ENCODE measurements around the gene C16orf54. TPM values are rescaled to one million over a fixed set of nuclear protein-coding genes. Genes with fewer than 3 reads are reported as not detected.
"Not testable (repeated sequence)": the region's sequence is repeated elsewhere in the genome, so short reads cannot be mapped to it uniquely, and the experiment has no call there.

Gene C16orf54
- total RNA-seq, 1 donor from 2014 or later = not detected

- no peak for TF ChIP-seq CTCF (conservative IDR thresholded peaks at IDR 0.05; ENCODE audit: low read depth, low read length)
- DNase-seq (ENCODE audit: low read depth) = no peak
- no peak overlapping the region for H3K4me3 ChIP-seq (ENCODE audit: low read depth, low read length)
These were observed 9.7 kb downstream of the C16orf54 start for GRCh38 chr16:29736112-29736511.

GRCh38 chr16:29734786-29735185 lies 11.0 kb downstream of the C16orf54 start:
- H3K4me3 ChIP-seq (ENCODE audit: low read depth, low read length) = no peak overlapping the region
- no peak for DNase-seq (ENCODE audit: low read depth)
- TF ChIP-seq CTCF (conservative IDR thresholded peaks at IDR 0.05; ENCODE audit: low read depth, low read length) = no peak

GRCh38 chr16:29731768-29732601 lies 13.8 kb downstream of the C16orf54 start:
- not testable (repeated sequence) for DNase-seq (ENCODE audit: low read depth); H3K4me3 ChIP-seq (ENCODE audit: low read depth, low read length)

- no peak for TF ChIP-seq CTCF (conservative IDR thresholded peaks at IDR 0.05; ENCODE audit: low read depth, low read length)
- DNase-seq (ENCODE audit: low read depth) = no peak
- H3K4me3 ChIP-seq (ENCODE audit: low read depth, low read length) = no peak overlapping the region
These were observed 15.1 kb downstream of the C16orf54 start for GRCh38 chr16:29730649-29731048.

GRCh38 chr16:29729116-29729521 lies 16.7 kb downstream of the C16orf54 start:
- DNase-seq (ENCODE audit: low read depth) = no peak
- peak; percentile 74 for TF ChIP-seq CTCF (conservative IDR thresholded peaks at IDR 0.05; ENCODE audit: low read depth, low read length)
- no peak overlapping the region for H3K4me3 ChIP-seq (ENCODE audit: low read depth, low read length)

- no peak overlapping the region for H3K4me3 ChIP-seq (ENCODE audit: low read depth, low read length)
- TF ChIP-seq CTCF (conservative IDR thresholded peaks at IDR 0.05; ENCODE audit: low read depth, low read length) = no peak
- DNase-seq (ENCODE audit: low read depth) = no peak
These were observed 18.3 kb downstream of the C16orf54 start for GRCh38 chr16:29727452-29727851.

- no peak for DNase-seq (ENCODE audit: low read depth)
- no peak overlapping the region for H3K4me3 ChIP-seq (ENCODE audit: low read depth, low read length)
- TF ChIP-seq CTCF (conservative IDR thresholded peaks at IDR 0.05; ENCODE audit: low read depth, low read length) = no peak
These were observed 18.9 kb downstream of the C16orf54 start for GRCh38 chr16:29726845-29727377.
